Left ventricle myocardium inferior (tissue), 1 donor: Measurements from ENCODE around the gene OPN1MW2. TPM values are rescaled to one million over a fixed set of nuclear protein-coding genes. Genes with fewer than 3 reads are reported as not detected.
"Not testable (repeated sequence)": the region's sequence is repeated elsewhere in the genome, so short reads cannot be mapped to it uniquely, and the experiment has no call there.

Experiments
- DNase-seq: peaks from one replicate; pipeline ENCODE4 v3.0.0-alpha.2; 2020
- H3K27ac ChIP-seq: fragments of 200-600 bp; replicated peaks from 2 replicates; pipeline ENCODE4 v1.8.0; 2021
- H3K27me3 ChIP-seq: fragments of 200-600 bp; 2 replicates; pipeline ENCODE4 v1.8.0; 2021; ENCODE audit warnings: low read depth
- H3K36me3 ChIP-seq: fragments of 200-600 bp; 2 replicates; pipeline ENCODE4 v1.8.0; 2021
- H3K4me1 ChIP-seq: fragments of 200-600 bp; 2 replicates; pipeline ENCODE4 v1.8.0; 2021
- H3K4me3 ChIP-seq: fragments of 200-600 bp; 2 replicates; pipeline ENCODE4 v1.8.0; 2021; ENCODE audit warnings: mild to moderate bottlenecking, moderate library complexity
- H3K9me3 ChIP-seq: fragments of 200-600 bp; replicated peaks from 2 replicates; pipeline ENCODE4 v1.8.0; 2021
- intact Hi-C: fragments of 100-400 bp; cut with micrococcal nuclease; formaldehyde crosslinking; loops from one replicate; pipeline ENCODE4 v1.11.0; 2022
- total RNA-seq: library from RNA; stranded (reverse); fragmentation: NEBNext Ultra II Directional; extraction: Animal tissue kit (Norgen Biotek cat#: 25700); gene quantifications from one replicate; pipeline ENCODE4 v1.2.1, GENCODE V29; 2021
- donor health status: DM: no; HTN: yes; CAD: no; lungs with severe emphysema.

The OPN1MW2 gene
- total RNA-seq, 1 donor from 2014 or later, result not detected

GRCh38 chrX:154233620-154234019 is 14.1 kb downstream of the OPN1MW2 start:
- H3K9me3 ChIP-seq, H3K4me3 ChIP-seq, DNase-seq, H3K27ac ChIP-seq, H3K36me3 ChIP-seq, H3K27me3 ChIP-seq, intact Hi-C loops, H3K4me1 ChIP-seq: not testable (repeated sequence)

- H3K27ac ChIP-seq, H3K27me3 ChIP-seq, H3K4me1 ChIP-seq, DNase-seq, H3K4me3 ChIP-seq, H3K9me3 ChIP-seq, H3K36me3 ChIP-seq, intact Hi-C loops: not testable (repeated sequence)
Measured at GRCh38 chrX:154238939-154239559, 19.5 kb downstream of the OPN1MW2 start.

DNA sequence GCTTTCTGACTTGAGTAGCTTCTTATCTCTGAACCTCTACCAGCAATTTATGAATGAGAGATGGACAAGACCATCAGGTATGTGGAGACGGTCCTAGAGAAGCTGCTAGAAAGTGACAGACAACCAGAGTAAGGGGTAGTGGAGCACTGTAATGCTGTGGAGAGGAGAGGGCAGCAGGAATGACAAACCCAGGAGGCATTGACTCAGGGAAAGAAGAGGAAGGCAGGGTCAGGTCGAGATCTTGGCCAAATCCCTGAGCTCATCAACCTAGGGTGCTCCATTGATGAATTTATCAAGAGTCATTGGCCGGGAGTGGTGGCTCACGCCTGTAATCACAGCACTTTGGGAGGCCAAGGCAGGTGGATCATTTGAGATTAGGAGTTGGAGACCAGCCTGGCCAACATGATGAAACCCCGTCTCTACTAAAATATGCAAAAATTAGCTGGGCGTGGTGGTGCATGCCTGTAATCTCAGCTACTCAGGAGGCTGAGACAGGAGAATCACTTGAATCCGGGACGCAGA is 20.5 kb downstream of the OPN1MW2 start:
- H3K27me3 ChIP-seq, H3K27ac ChIP-seq, H3K4me3 ChIP-seq, H3K9me3 ChIP-seq, DNase-seq, H3K36me3 ChIP-seq, intact Hi-C loops, H3K4me1 ChIP-seq: not testable (repeated sequence)

DNA sequence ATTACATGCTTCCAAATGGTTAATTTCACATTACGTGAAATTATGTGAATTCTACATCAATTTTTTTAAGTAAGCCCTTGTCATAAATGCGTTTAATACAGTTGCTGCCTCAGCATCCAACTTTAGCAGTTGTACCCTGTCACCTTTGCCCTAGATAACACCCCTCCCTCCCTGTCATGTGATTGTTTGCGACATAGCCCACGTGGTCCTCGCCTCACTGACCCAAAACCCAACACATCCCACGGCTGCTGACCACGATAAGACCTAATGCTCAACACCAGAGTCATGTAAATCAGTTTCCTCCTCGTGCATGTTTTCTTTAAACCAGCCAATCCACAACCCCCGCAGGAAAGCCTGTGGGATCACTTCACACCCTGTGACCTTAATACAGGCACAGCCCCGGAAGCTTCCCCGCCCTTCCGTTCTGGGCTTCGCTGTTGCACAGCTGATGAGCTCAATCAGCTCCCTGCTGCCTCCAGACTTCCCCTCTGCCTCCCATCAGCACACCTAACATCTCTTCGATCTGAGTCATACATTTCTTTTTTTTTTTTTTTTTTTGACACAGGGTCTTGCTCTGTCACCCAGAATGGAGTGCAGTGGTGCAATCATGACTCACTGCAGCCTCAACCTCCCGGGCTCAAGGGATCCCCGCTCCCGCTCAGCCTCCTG is 28.0 kb downstream of the OPN1MW2 start:
- H3K4me1 ChIP-seq, H3K4me3 ChIP-seq, intact Hi-C loops, H3K27ac ChIP-seq, H3K36me3 ChIP-seq, H3K9me3 ChIP-seq, H3K27me3 ChIP-seq, DNase-seq: not testable (repeated sequence)

DNA sequence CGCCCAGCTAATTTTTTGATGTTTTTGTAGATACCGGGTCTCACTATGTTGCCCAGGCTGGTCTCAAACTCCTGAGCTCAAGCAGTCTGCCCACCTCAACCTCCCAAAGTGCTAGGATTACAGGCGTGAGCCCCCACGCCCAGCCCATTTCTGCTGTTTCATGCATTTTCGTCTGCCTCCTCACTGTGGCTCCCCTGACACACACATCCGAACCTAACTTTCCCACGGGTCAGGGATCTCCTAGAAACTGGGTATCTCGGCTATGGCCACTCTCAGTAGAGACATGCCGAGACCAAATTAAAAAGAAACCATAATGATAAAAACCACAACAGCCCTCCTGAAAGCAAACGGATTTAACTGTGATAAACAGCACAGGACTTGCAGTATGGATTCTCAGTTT is 28.5 kb downstream of the OPN1MW2 start:
- H3K27me3 ChIP-seq, H3K4me1 ChIP-seq, intact Hi-C loops, H3K27ac ChIP-seq, H3K4me3 ChIP-seq, DNase-seq, H3K9me3 ChIP-seq, H3K36me3 ChIP-seq: not testable (repeated sequence)

GRCh38 chrX:154257282-154257681 is 37.7 kb downstream of the OPN1MW2 start, which contains the start of gene OPN1MW3:
TSS of gene OPN1MW3 (plus strand) at chrX:154257582. CDS start at chrX:154257620, 38 bp downstream.
- intact Hi-C loops, H3K27me3 ChIP-seq, H3K27ac ChIP-seq, H3K4me3 ChIP-seq, DNase-seq, H3K9me3 ChIP-seq, H3K36me3 ChIP-seq, H3K4me1 ChIP-seq: not testable (repeated sequence)

DNA sequence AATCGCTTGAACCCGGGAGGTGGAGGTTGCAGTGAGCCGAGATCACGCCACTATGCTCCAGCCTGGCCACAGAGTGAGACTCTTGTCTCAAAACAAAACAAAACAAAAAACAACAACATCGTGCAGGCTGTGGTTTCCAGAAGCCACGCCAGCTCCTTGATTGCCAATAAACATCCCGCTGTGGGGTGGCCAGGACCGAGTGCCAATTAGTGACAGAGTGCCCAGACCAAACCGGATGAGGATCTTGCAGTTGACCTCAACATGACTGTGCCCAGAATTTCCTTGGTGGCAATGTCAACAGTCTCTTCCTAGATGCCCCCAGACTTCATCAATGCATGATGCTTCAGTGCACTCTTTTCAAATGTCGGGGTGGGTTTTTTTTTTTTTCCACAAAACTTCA is 39.2 kb downstream of the OPN1MW2 start:
- H3K9me3 ChIP-seq, H3K27ac ChIP-seq, H3K4me1 ChIP-seq, H3K36me3 ChIP-seq, H3K4me3 ChIP-seq, intact Hi-C loops, H3K27me3 ChIP-seq, DNase-seq: not testable (repeated sequence)

- H3K36me3 ChIP-seq, H3K9me3 ChIP-seq, H3K4me3 ChIP-seq, H3K27ac ChIP-seq, intact Hi-C loops, H3K27me3 ChIP-seq, H3K4me1 ChIP-seq, DNase-seq: not testable (repeated sequence)
Measured at GRCh38 chrX:154263072-154263471, 43.5 kb downstream of the OPN1MW2 start.

DNA sequence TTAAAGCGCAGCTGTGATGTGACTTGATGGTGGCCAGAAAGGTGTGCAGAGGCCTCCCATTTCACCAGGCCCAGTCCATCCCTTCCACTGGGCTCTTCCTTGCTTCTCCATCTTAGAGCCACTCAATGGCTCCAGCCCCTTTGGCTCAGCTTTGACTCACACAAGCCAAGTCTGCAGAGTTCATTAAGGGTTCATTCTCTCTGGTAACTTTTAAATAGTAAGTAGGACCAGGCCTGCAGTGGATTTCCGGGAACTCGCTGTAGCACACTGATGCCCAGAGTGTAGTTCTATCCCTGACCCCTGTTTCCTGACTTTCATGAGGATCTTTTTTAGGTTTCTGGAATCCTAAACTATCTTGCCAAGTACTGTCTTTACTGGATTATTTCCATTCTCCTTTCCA is 49.7 kb downstream of the OPN1MW2 start:
- H3K9me3 ChIP-seq, H3K36me3 ChIP-seq, H3K4me1 ChIP-seq, H3K27me3 ChIP-seq, H3K27ac ChIP-seq, H3K4me3 ChIP-seq, intact Hi-C loops, DNase-seq: not testable (repeated sequence)

Other genes starting within 250 kb of the OPN1MW2 start
- gene HCFC1, start 247.9 kb upstream of the OPN1MW2 start, total RNA-seq, result 28.4 TPM
- 6.4 TPM for gene TMEM187, start 247.0 kb upstream of the OPN1MW2 start, total RNA-seq
- gene IRAK1, start 199.9 kb upstream of the OPN1MW2 start, total RNA-seq, result 40.6 TPM
- 28.3 TPM for gene MECP2, start 122.0 kb upstream of the OPN1MW2 start, total RNA-seq
- gene OPN1LW, start 75.5 kb upstream of the OPN1MW2 start, total RNA-seq, result not detected
- not detected for gene OPN1MW, start 37.2 kb upstream of the OPN1MW2 start, total RNA-seq
- not detected for gene OPN1MW3, start 37.8 kb downstream of the OPN1MW2 start, total RNA-seq
- not detected for gene TEX28, start 75.4 kb downstream of the OPN1MW2 start, total RNA-seq
- 11.7 TPM for gene TKTL1, start 76.0 kb downstream of the OPN1MW2 start, total RNA-seq
- gene FLNA, start 154.9 kb downstream of the OPN1MW2 start, total RNA-seq, result 225 TPM
- 55.6 TPM for gene EMD, start 159.5 kb downstream of the OPN1MW2 start, total RNA-seq
- gene RPL10, start 178.6 kb downstream of the OPN1MW2 start, total RNA-seq, result 1,850 TPM
- gene DNASE1L1, start 189.5 kb downstream of the OPN1MW2 start, total RNA-seq, result 56.3 TPM
- 39.8 TPM for gene TAFAZZIN, start 191.8 kb downstream of the OPN1MW2 start, total RNA-seq
- 84.1 TPM for gene ATP6AP1, start 208.9 kb downstream of the OPN1MW2 start, total RNA-seq
- gene GDI1, start 217.4 kb downstream of the OPN1MW2 start, total RNA-seq, result 79.3 TPM
- gene FAM50A, start 224.4 kb downstream of the OPN1MW2 start, total RNA-seq, result 41.1 TPM
- gene PLXNA3, start 238.5 kb downstream of the OPN1MW2 start, total RNA-seq, result 16.6 TPM